Measurements from ENCODE around the gene ARSG.

DNA sequence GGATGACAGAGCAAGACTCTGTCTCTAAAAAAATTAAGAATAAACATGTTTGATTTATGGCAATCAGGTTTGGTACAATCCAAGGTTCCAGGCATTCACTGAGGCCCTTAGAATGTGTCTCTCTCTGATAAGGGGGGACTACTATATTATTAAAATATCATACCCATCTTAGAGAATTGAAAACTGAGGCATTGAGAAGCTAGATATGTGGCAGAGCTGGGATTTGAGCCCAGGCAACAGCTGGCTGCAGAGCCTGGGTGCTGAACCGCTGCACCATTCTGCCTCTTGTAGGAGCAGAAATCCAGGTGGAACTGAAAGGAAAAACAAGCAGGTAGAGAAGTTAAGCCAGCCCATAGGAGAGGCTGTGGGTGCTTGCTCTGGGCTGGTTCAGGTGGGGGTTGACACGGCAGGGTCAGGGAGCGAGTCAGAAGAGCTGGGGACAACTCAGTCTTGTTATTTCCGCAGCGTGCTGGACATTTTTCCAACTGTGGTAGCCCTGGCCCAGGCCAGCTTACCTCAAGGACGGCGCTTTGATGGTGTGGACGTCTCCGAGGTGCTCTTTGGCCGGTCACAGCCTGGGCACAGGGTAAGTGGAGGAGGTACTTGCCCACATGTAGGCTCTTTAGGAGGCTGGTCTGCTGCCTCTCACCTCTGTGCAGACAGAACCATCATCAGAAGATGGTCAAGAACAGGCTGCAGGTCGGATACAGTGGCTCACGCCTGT, 103.5 kb downstream of the ARSG start:
- TF ChIP-seq, protein P1, sequence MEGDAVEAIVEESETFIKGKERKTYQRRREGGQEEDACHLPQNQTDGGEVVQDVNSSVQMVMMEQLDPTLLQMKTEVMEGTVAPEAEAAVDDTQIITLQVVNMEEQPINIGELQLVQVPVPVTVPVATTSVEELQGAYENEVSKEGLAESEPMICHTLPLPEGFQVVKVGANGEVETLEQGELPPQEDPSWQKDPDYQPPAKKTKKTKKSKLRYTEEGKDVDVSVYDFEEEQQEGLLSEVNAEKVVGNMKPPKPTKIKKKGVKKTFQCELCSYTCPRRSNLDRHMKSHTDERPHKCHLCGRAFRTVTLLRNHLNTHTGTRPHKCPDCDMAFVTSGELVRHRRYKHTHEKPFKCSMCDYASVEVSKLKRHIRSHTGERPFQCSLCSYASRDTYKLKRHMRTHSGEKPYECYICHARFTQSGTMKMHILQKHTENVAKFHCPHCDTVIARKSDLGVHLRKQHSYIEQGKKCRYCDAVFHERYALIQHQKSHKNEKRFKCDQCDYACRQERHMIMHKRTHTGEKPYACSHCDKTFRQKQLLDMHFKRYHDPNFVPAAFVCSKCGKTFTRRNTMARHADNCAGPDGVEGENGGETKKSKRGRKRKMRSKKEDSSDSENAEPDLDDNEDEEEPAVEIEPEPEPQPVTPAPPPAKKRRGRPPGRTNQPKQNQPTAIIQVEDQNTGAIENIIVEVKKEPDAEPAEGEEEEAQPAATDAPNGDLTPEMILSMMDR (conservative IDR thresholded peaks at IDR 0.05; ENCODE audit: low read length): no peak
- TF ChIP-seq EZH2phosphoT487 (IDR thresholded peaks at IDR 0.05; ENCODE audit: borderline replicate concordance, low read depth, low read length): no peak
